Ramos (cell line): ENCODE results near the gene TBC1D22B.

ENCODE experiments used
- in situ Hi-C: fragments of 300-500 bp; cut with MboI; formaldehyde crosslinking; loops from one replicate; pipeline ENCODE4 v1.14.3; 2022; ENCODE audit warnings: low sequenced_read_pairs; ENCODE audit not compliant: unreplicated experiment

The TBC1D22B gene

GRCh38 chr6:37257634-37258404, at the start of gene TBC1D22B, which contains the start of gene TMEM217:
Gene TBC1D22B (plus strand): TSS chr6:37257772. CDS start chr6:37257918, 146 bp downstream.
Gene TMEM217 (minus strand): TSS chr6:37258144. CDS start chr6:37219030, 39,114 bp downstream.
- in situ Hi-C loops: no loop called here

- in situ Hi-C loops: loop anchor here (5.0 to 10.0 kb wide), 4 partner anchors 36 to 443 kb away; partner anchors contain the start of gene PIM1
These were observed 49.6 kb upstream of the TBC1D22B start for GRCh38 chr6:37207903-37208456.

- in situ Hi-C loops: loop anchor here (5.0 to 10.0 kb wide), 4 partner anchors 36 to 444 kb away; partner anchors contain the start of gene PIM1
These were observed 48.8 kb upstream of the TBC1D22B start for GRCh38 chr6:37208793-37209192.

GRCh38 chr6:37209461-37210205, 47.9 kb upstream of the TBC1D22B start:
- in situ Hi-C loops: loop anchor here (5.0 to 10.0 kb wide), 4 partner anchors 37 to 445 kb away; partner anchors contain the start of gene PIM1

- in situ Hi-C loops: no loop called here
These were observed 47.1 kb upstream of the TBC1D22B start for GRCh38 chr6:37210313-37210968.

GRCh38 chr6:37212268-37212667, 45.3 kb upstream of the TBC1D22B start:
- in situ Hi-C loops: no loop called here

GRCh38 chr6:37218061-37218460, 39.5 kb upstream of the TBC1D22B start:
- in situ Hi-C loops: no loop called here

- in situ Hi-C loops: no loop called here
These were observed 39.1 kb upstream of the TBC1D22B start for GRCh38 chr6:37218511-37218910.

GRCh38 chr6:37221585-37222124, 35.9 kb upstream of the TBC1D22B start:
- in situ Hi-C loops: no loop called here

GRCh38 chr6:37222125-37222967, 35.2 kb upstream of the TBC1D22B start:
- in situ Hi-C loops: no loop called here

- in situ Hi-C loops: no loop called here
These were observed 34.6 kb upstream of the TBC1D22B start for GRCh38 chr6:37222992-37223391.

GRCh38 chr6:37225350-37226169, 32.0 kb upstream of the TBC1D22B start:
- in situ Hi-C loops: no loop called here

GRCh38 chr6:37230104-37230503, 27.5 kb upstream of the TBC1D22B start:
- in situ Hi-C loops: no loop called here

GRCh38 chr6:37232430-37233017, 25.0 kb upstream of the TBC1D22B start:
- in situ Hi-C loops: no loop called here

GRCh38 chr6:37233541-37233940, 24.0 kb upstream of the TBC1D22B start:
- in situ Hi-C loops: no loop called here

GRCh38 chr6:37236921-37237320, 20.7 kb upstream of the TBC1D22B start:
- in situ Hi-C loops: no loop called here

GRCh38 chr6:37237789-37238188, 19.8 kb upstream of the TBC1D22B start:
- in situ Hi-C loops: no loop called here

- in situ Hi-C loops: no loop called here
These were observed 19.2 kb upstream of the TBC1D22B start for GRCh38 chr6:37238381-37238780.
